GM21619 (cell line): ENCODE results near the gene TCF21.
A peak's percentile ranks its signal among the peaks of the same experiment; 100 is the strongest.

Experiments used
- ATAC-seq: cut with Tn5 transposase; IDR thresholded peaks from one replicate; pipeline ENCODE4 v1.9.1; 2021; ENCODE audit not compliant: unreplicated experiment

TCF21 gene

GRCh38 chr6:133889557-133890403, 867 bp downstream of the TCF21 start:
- ATAC-seq: no peak

GRCh38 chr6:133890711-133891148, 1.8 kb downstream of the TCF21 start:
- ATAC-seq: no peak

- ATAC-seq: no peak
Measured at GRCh38 chr6:133891149-133891926, 2.4 kb downstream of the TCF21 start.

DNA sequence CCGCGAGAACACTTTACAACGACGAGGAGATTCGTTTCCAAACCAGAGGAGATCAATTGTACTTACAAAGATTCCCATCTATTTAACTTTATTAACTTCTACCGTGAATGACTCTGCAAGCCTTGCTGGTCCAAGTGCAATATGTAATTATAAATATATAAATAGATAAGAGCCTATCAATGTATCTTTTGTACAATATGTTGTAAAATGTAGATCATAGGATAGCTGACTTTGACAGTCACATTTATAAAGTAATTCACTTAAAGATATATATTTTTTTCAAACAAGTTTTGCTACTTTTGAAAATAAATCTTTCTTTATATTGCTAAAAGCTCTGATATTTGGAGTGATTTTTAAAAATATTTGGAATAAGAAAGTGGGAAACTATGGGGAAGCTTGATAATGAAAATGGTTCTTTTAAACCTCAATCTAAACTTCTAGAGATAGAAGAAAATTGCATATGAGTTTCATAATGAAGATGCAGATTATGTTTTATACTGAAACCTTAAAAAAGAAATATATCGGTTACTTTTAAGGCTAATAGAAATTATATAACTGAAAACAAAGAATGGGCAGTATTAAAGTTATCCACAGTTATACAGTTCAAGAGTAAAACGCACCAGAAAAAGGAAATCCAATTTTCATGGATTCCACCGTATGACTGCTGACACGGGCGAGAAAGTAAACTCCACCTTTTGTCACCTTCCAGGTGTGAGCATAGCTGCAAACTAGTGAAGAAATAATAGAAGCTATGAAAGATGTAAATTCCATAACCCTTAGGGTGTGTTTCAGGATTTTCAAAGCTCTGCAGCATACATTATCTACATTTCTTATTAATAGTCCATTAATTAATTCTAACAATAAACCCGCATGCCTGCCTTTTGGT, 3.3 kb downstream of the TCF21 start:
- no peak for ATAC-seq

DNA sequence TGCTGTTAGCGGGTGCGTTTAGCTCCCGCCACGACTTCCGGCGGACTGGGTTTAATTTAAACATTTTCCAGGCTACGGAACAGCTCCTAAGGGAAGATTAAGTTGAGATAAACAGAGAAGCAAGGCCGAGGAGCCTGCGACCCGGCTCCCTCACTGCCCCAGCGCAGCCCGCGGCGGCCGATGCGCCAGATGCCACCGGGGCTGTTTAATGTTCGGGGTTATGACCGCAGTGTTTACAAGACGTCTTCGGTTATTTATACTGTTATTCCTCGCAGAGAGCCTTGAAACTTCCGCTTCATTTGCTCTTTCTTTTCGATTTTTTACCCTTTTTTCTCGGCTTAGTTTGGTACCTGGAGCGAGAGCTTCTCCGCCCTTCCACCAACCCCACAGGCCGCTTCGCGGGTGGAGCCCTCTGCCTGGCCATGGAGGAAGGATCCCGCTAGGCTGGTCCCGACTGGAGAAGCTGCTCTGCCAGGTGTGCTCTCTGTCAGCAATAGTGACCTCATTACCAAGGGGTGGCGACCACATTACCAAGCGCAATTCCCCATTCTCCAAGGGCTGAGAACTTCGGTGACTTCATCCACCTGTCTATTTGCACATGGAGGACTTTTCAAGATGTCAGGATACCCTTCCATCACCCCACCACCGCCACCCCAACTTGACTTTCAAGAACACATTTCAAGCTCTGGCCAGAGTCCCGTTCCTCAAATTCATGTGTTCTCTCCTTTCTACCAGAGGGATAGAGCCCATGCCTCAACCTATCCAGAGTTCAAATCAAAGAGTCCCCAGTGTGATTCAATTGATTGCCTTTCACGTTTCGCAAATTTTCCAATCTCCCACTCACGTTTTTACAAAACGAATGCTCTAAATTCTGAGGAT, 4.1 kb downstream of the TCF21 start:
- ATAC-seq: no peak

GRCh38 chr6:133893946-133894345, 5.0 kb downstream of the TCF21 start:
- ATAC-seq: no peak

DNA sequence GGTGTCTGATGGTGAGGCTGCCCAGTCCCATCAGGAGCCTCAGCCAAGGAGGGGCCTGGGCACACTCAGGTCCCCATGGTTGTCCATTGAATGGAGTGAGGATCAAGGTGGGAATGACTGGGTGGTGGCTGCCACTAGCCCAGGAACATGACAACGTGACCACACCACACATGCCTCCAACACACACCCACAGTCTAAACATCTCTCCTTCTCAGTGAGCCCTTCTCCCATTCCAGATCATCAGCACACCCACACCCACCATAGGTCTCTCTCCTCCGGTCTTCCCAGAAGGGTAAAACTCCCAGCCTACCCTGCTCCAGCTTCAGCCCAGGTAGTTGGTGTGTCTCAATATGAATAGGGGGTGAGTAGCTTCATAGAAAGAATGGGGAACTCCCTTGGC, 5.5 kb downstream of the TCF21 start:
- ATAC-seq: no peak

GRCh38 chr6:133894795-133895358, 6.0 kb downstream of the TCF21 start:
- ATAC-seq: no peak

DNA sequence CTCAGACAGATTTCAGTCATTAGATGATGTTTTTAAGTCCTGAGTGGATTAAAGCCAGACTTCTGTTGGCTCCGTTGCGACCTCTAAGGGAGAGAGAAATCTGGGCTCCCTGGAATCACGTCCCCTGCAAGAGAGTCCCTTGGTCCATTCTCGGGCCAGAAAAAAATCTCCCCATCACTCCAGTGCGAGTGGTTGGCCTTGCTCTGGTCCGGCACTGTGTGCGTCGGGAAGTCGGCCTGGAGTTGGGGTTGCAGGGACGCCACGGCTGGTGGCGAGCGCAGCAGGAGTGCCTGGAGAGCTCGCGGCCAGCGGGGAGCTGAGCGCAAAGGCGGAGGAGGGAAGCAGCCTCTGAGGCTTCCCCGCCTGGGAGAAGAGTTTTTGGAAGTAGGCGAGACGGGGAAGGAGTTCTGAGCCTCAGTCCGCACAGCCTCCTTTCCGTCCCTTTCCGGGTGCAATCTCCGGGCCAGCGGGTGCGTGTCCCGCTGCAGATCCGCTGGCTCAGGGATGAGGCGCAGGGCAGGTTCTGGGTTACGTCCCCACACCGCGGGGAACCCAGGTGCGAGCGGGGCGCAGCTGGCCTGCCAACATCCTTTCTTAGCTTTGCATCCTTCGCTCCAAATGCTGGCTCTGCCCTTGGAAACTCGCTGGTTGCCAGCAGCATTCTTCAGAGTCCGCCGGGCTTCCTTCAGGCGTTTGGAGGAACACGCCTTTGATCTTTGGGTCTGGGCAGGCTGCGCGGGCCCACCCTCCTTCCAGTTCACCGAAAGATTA, 6.8 kb downstream of the TCF21 start:
- no peak for ATAC-seq

GRCh38 chr6:133896344-133896721, 7.4 kb downstream of the TCF21 start:
- no peak for ATAC-seq

GRCh38 chr6:133898263-133898662, 9.3 kb downstream of the TCF21 start:
- ATAC-seq: no peak

DNA sequence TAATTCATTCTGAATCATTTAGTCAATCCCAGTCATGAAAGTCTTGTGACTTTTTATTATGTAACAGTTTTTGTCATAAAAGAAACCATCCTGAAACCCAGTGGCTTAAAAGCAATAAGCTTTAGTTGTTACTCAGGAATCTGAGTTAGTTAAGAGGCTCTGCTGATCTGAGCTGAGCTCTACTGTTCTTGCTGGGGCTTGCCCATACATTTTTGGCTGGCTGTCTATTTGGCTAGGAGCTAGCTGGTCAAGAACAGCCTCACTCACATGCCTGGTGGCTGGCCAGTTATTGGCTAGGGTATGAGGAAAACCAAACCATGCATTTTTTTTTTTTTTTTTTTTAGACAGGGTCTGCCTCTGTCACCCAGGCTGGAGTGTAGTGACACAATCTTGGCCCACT, 10.6 kb downstream of the TCF21 start:
- ATAC-seq: no peak

- no peak for ATAC-seq
Measured at GRCh38 chr6:133903855-133904254, 14.9 kb downstream of the TCF21 start.

- no peak for ATAC-seq
Measured at GRCh38 chr6:133906050-133906449, 17.1 kb downstream of the TCF21 start.

GRCh38 chr6:133916650-133917151, 27.8 kb downstream of the TCF21 start:
- ATAC-seq: peak; percentile 77

- ATAC-seq: no peak
Measured at GRCh38 chr6:133917781-133918180, 28.9 kb downstream of the TCF21 start.

DNA sequence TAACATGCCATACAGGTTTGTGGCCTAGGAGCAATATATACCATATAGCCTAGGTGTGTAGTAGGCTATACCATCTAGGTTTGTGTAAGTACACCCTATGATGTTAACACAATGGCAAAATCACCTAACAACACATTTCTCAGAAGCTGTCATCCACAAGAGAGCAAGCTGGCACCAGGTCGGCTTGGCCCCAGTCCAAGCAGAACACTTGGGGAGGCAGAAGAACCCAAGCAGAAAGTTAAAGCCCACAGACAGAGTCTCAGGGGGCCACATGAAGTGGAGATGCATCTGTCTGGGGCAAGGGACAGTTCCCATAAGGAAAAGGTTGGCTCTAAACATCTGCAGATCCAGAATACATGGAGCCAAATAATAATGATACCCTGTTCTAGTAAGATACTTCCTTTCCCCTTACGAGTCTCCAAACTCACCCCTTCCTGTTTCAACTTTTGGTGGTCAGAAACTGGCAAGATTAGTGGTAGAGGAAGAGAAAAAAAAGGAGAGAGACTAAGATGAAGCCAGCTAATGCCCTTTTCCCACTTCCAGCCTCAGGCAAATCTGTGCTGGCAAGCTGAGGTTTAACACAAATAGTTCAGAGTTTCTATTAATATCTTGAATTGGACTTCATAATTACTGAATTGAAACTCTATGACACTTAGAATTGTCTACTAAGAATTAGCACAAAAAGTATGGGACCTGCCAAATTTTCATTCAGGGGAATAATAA, 29.5 kb downstream of the TCF21 start:
- no peak for ATAC-seq

- no peak for ATAC-seq
Measured at GRCh38 chr6:133919362-133919761, 30.4 kb downstream of the TCF21 start.
